GM11168 (cell line): ENCODE data around the gene AFAP1L2.

Experiments
- in situ Hi-C: fragments of 300-500 bp; cut with MboI; formaldehyde crosslinking; loops from one replicate; pipeline ENCODE4 v1.12.0; 2022; ENCODE audit warnings: low sequenced_read_pairs; ENCODE audit not compliant: unreplicated experiment

The AFAP1L2 gene, protein sequence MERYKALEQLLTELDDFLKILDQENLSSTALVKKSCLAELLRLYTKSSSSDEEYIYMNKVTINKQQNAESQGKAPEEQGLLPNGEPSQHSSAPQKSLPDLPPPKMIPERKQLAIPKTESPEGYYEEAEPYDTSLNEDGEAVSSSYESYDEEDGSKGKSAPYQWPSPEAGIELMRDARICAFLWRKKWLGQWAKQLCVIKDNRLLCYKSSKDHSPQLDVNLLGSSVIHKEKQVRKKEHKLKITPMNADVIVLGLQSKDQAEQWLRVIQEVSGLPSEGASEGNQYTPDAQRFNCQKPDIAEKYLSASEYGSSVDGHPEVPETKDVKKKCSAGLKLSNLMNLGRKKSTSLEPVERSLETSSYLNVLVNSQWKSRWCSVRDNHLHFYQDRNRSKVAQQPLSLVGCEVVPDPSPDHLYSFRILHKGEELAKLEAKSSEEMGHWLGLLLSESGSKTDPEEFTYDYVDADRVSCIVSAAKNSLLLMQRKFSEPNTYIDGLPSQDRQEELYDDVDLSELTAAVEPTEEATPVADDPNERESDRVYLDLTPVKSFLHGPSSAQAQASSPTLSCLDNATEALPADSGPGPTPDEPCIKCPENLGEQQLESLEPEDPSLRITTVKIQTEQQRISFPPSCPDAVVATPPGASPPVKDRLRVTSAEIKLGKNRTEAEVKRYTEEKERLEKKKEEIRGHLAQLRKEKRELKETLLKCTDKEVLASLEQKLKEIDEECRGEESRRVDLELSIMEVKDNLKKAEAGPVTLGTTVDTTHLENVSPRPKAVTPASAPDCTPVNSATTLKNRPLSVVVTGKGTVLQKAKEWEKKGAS

GRCh38 chr10:114404171-114405010, at the start of gene AFAP1L2:
Gene AFAP1L2, minus strand, starts transcription at chr10:114404502. Its CDS starts 47 bp downstream, at chr10:114404455.
- in situ Hi-C loops = no loop called here

- in situ Hi-C loops = loop anchor here (25.0 kb wide), 1 partner anchor 334 kb away; no protein-coding TSS in a partner anchor
These were observed 49.3 kb upstream of the AFAP1L2 start for GRCh38 chr10:114453576-114453975.

DNA sequence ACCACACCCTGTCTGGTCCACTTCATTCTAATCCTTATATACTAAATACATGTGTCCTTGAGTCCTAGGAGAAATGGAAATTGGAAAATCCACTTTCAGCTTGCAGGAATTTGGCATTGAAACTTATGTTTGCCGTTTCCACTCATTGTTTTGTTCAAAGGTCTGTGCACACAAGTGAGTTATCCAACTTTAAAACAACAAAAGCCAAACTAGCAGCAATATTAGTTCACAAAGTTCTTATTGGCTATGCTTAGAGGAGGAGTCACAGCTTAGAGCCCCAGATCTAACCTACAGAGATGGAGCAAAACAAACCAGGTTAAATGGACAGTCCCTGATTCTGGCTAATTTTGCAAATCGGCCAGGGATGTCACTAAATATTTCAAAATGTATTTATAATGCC, 44.6 kb upstream of the AFAP1L2 start:
- in situ Hi-C loops = no loop called here

DNA sequence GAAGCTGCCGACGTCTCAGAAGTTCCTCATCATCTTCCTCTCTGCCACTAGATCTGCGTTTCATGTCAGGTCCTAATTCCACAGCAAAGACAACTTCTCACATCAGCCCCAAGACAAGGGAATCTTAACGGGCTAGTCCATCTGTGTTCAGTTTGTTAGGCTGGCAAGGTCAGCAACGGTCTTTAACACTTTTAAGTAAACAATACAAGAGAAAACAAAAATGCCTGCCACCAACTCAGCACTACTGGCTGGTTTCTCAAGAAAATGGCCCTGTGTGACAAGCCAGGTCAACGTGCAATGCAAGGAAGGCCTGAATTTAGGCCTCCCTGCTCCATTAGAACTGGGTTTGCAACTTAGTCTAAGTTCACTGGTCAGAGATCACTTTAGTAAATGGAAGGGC, 41.0 kb upstream of the AFAP1L2 start:
- in situ Hi-C loops = no loop called here

DNA sequence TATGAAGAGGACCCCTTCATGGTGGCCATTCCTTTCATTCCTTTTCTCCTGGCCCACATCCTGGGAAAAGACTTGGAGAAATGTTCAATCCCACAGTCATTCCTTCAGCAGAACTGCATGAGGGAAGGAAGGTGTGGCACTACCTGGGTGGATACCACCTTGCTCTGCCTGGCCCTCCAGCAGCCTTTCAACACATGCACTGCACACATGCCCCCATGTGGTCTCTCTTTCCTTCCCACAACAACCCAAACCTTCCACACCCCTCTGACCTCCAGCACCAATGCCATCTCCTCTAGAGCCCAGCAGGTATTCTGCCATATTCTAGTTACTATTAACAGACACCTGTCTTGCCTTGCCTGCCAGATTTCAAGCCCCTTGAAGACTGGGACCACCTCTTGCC, 40.5 kb upstream of the AFAP1L2 start:
- in situ Hi-C loops = no loop called here

DNA sequence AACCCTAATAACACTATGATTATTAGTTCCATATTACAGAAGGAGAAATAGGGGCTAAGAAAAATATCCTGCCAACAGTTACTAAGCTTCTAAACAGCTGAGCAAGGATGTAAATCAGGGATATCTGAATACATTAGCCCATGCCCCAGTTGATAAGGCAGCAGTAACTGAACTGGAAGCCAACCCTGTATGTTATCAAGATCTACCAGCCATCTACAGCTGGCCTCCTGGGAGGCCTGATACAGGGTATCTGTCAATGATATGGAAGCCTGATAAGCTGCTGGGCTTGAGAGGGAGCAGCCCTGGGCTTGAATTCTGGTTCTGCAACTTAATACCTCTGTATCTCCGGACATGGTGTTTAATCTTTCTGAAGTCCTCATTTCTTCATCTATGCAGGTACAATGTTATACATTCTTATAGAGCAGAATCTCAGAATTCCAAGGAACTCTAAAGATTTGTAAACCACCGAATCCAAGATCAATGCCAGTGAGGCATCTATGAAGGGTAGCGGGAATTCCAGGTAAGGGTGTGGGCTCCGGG, 37.9 kb upstream of the AFAP1L2 start:
- in situ Hi-C loops = no loop called here

DNA sequence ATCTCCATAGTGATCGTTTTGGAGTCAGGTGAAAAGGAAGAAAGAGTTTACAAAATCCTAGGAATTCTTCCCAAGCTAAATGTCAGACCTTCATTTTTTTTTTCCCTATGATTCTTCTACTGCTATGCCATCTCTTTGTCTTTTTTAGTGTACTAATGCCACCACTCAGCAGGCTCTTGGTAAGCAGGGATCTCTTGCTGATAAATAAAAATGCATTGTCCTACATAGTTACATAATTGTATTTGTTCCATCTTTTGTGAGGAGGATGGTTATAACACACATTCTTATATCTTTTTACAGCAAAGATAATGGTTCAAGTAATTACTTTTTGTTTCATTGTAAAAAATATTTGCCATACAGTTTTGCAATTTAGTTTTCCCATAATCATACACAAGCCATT, 36.8 kb upstream of the AFAP1L2 start:
- in situ Hi-C loops = no loop called here

GRCh38 chr10:114437473-114438292, 33.4 kb upstream of the AFAP1L2 start:
- in situ Hi-C loops = no loop called here

GRCh38 chr10:114436941-114437340, 32.6 kb upstream of the AFAP1L2 start:
- in situ Hi-C loops = no loop called here

- in situ Hi-C loops = no loop called here
These were observed 28.3 kb upstream of the AFAP1L2 start for GRCh38 chr10:114432566-114433093.

DNA sequence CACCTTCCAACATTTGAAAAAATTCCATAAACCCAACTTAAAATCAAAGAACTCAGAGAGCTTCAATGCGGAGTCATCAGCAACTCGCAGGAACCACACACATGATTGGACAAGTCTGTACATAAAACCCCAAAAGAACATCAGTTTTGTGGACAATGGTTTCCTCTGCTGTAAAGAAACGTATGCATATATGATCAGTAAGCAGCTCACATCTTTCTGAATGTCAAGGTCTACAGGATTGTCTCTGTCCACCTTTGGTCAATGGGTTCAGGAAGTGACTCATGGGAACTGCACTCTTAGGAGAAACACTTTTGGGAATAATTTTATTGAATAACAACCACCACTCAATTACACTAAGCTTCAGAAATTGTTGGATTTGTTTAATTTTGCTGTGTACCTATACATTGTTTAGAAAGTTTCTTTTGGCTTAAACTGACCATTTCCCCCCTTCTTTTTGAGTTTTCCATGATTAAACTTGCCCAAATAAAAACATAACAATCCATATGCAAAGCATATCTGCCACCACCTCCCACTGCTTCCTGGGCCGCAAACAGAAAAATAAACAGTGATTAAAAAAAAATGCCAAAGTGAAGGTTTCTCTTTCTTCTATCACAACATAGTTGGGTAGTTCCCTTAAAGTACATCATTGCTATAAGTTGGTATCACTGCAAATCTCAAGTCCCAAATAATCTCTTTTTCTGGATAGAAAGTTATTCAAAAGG, 27.3 kb upstream of the AFAP1L2 start:
- in situ Hi-C loops = no loop called here

DNA sequence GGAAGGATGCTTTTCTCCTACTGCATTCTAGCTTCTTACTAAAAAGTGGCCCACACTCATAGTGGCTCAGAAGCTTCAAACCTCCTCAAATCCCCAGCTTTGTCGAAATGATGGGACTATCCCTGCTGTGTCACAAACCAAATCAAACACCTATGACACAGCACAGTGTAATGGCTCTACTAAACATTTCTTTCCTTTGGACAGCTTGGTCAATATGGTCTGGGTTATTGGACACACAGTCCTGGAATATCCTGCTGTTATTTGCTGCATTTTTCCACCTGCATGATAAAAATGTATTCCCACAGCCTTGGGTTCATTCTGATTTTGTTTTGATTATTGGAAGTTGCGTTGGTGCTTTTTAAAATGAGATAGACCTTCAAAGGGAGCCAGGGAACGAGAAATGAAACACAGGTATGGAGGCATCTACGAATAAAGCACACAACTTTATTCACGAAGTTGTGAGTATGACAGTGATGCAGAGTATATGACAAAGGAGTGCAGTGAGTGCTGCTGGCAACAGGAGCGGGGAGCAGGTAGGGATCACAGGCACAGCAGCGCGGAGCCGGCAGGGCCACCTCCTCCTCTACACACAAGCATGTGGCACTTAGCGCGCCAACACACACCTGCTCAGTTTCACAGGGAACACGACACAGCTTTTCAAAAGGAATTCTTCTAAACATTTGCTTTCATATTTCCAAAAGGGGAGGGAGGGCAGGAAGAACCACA, 26.5 kb upstream of the AFAP1L2 start:
- in situ Hi-C loops = no loop called here

DNA sequence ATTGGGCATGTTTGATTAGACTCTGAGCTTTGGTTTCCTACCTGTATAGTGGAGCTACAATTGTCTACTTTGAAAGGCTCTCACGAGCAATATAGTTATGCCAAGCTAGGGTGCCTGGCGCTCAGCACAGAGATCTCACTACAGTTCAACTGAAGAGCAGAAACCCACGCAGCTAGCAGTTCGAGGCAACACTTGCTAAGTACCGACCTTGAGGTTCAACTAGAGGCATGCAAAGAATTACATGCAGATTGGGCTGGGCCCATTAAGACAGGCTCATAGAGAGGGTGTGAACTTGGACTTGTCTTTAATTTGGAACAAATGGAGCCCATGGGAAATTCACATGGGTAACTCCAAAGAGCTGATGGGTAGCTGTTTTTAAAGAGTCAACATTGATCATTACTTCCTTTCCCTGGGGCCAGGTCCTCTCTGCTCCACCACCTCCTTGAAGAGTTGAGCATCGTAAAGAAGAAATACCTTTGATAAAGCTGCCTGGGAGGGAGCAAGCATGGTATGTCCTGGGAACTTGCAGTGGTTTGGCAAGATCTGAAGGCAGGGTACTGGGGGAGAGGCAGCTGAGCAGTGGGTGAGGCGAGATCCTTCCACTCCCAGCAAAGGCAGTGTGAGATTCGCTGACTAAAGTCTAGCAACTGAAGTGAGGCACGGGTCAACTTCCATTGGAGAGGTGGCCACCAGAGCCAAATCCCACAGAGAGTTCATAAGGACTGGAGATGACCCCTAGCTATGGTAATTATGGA, 25.5 kb upstream of the AFAP1L2 start:
- in situ Hi-C loops = no loop called here

DNA sequence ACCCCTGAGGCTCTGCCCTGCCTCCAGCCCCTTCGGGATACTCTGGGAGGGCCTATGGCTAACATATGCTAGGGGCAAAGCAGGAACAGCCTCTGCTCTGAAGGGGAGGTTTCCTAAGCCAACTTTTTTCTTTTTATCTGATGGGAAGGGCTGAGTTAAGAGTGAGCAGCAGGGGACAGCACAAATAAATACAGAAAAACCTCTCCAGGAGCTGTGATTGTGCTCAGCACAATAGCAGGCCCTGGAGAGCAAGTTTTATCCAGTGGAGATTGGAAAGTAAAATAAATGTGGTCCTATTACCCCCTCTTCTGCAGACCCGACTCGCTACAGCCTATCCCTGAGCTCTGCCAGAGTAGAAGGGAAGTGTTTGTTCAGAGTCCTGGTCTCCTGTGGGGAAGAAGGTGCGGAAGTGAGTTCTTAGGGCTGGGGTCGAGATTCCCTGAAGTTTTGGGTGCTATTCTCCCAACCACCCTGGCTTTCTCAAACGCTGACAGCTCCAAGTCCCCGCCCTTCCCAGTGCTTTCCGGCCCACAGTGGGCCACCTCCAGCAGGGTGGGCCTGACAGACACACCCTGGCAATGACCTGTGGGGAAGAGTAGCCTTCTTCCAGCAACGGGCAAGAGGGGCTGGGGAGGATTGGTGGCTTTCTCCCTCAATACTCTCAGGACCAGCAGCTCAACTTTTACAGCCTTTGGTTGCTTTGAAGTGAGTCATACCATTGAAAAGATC, 23.0 kb upstream of the AFAP1L2 start:
- in situ Hi-C loops = no loop called here

DNA sequence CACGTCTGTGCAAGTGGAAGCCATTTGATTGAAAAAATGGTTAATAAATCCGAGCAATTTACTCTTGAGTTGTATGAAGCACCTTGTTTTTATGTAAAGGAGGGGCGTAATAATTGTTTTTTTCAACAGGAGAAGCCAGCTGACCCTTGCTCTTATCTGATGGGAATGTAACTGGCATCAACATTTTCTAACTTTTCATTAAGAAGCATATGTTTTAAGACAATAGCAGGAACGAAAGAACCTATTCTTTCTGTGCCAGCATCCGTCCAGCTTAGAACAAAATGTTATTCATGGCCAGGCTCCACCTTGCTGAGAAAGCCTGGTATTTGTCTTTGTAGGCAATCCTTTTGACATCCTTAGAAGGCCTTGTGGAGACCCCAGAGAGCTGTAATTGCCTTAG, 22.2 kb upstream of the AFAP1L2 start:
- in situ Hi-C loops = no loop called here

DNA sequence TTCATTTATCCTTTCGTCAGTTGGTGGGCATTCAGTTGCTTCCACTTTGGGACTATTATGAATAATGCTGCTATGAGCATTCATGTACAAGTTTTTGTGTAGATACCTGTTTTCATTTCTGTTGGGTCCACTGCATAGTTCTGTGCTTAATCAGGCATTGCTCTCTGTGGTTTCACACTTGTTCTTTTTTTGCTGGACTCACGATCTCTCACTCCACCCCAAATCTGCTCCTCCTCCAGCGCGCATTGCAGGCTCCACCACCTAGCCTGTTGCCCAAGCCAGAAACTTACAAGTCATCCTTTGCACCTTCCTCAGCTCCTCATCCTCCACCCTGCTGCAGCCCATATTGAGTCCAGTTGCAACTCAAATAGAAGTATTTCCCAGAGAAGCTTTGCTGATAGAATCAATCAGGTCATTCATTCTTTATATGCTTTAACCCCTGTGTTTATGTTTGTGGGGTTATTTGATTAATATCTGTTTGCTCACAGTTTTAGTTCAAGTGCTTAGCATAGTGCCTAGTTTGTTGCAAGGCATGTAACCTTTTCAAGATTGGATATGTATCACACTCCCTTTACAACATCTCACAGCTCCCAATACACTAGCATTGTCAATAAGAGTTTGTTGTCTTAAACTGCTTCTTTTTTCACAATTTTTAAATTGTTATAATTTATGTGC, 16.6 kb upstream of the AFAP1L2 start:
- in situ Hi-C loops = no loop called here
